Activated CD4-positive, alpha-beta memory T cell treated with anti-CD3 and anti-CD28 coated beads for 36 hours (primary cell): Measurements from ENCODE around the gene PRDM5. TPM values are rescaled to one million over a fixed set of nuclear protein-coding genes. Genes with fewer than 3 reads are reported as not detected.

Experiments used
- CTCF ChIA-PET: fragments of 350-600 bp; sonication (Branson Sonifier 250); formaldehyde crosslinking; loops from one replicate; lab custom pipeline; 2021; ENCODE audit warnings: antibody characterized with exemption, inconsistent platforms; lab: Charles Lee
- POLR2A ChIA-PET: fragments of 350-600 bp; sonication (Branson Sonifier 250); formaldehyde crosslinking; loops from one replicate; lab custom pipeline; 2021; ENCODE audit warnings: antibody characterized with exemption; lab: Charles Lee
- DNase-seq: peaks from one replicate; pipeline ENCODE4 v3.0.0-alpha.2; 2020
- H3K27ac Mint-ChIP-seq: one replicate; pipeline ENCODE4 v1.8.0; 2021; ENCODE audit warnings: mixed read lengths
- H3K27me3 Mint-ChIP-seq: one replicate; pipeline ENCODE4 v1.8.0; 2021; ENCODE audit warnings: mixed read lengths
- H3K36me3 Mint-ChIP-seq: one replicate; pipeline ENCODE4 v1.8.0; 2021; ENCODE audit warnings: mixed read lengths
- H3K4me1 Mint-ChIP-seq: one replicate; pipeline ENCODE4 v1.8.0; 2021; ENCODE audit warnings: low read depth, mixed read lengths
- H3K4me3 Mint-ChIP-seq: one replicate; pipeline ENCODE4 v1.8.0; 2021; ENCODE audit warnings: mild to moderate bottlenecking, mixed read lengths
- H3K9me3 Mint-ChIP-seq: one replicate; pipeline ENCODE4 v1.8.0; 2021; ENCODE audit warnings: mixed read lengths
- intact Hi-C: fragments of 100-400 bp; cut with micrococcal nuclease; formaldehyde crosslinking; loops from one replicate; pipeline ENCODE4 v1.15.1; 2023
- total RNA-seq, 2 experiments: library from RNA; stranded (reverse); gene quantifications; one replicate each; pipeline ENCODE4 v1.2.3, GENCODE V29; 2021

Gene PRDM5
- total RNA-seq, 2 experiments from 2014 or later, result 0.17 TPM

DNA sequence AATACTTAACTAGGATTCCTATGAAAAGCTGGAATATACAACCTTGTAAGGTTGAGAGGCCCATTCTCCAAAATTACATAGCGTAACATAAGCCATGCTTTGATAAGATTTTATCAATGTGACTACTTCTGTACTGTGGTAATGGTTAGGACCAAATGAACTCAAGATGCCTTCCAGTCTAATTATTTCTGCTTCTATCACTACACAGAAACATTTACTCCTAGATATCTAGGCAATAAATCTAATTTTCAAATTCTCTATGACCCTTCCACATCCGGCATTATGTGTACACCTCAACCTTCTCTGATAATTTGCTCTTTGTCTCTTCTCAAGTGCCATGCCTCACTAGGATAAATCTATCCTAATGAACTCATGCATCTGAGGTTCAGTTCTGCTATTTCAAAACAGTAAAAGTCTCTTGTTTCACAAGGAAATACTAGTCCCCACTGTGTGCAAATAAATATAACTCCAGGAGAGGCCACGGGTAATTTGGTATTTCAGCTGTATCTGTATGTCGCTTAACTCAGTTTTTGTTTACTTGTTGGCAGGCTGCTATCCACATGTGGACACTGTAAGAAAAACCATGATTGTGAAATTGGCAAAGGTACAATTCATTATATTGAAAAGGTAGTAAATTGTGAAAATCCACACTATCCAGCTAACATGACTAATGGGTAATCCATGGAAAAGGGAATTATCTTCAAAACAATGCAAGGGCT, 93.3 kb downstream of the PRDM5 start:
- H3K4me1 Mint-ChIP-seq, result no peaks in the 10 kb centered on the region
- ChIA-PET POLR2A (no interaction called here), CTCF (no interaction called here)
- no peak overlapping the region for H3K4me3 Mint-ChIP-seq
- peaks cover 9% of the 10 kb centered on the region for H3K9me3 Mint-ChIP-seq
- intact Hi-C loops, result no loop called here
- no peaks in the 10 kb centered on the region for H3K36me3 Mint-ChIP-seq
- H3K27ac Mint-ChIP-seq, result no peak overlapping the region
- H3K27me3 Mint-ChIP-seq, result peaks cover 4% of the 10 kb centered on the region
- no peak for DNase-seq

DNA sequence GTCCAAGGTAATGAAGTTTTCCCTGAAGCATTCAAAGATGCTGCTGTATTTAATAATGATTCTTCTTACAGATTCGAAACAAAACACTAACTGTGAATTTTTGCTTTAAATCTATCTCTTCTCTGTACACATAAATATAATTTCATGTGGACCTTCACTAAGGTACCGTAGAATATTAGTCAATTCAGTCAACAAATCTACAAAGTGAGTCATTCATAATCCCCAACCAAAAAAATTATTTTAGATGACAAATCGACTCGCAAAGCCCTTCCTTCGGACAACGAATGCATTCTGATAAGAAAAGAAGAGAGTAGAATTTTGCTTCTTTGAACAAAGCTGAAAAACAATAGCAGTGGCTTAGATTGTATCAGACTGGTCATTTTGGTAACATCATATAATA, 95.7 kb downstream of the PRDM5 start:
- no peak for DNase-seq
- ChIA-PET POLR2A (no interaction called here), CTCF (no interaction called here)
- intact Hi-C loops, result no loop called here
- H3K27me3 Mint-ChIP-seq, result peaks cover 4% of the 10 kb centered on the region
- H3K9me3 Mint-ChIP-seq, result no peaks in the 10 kb centered on the region
- no peak overlapping the region for H3K27ac Mint-ChIP-seq
- no peak overlapping the region for H3K4me3 Mint-ChIP-seq
- H3K36me3 Mint-ChIP-seq, result no peaks in the 10 kb centered on the region
- no peaks in the 10 kb centered on the region for H3K4me1 Mint-ChIP-seq

GRCh38 chr4:120826449-120826848, 96.1 kb downstream of the PRDM5 start:
- DNase-seq, result no peak
- Mint-ChIP-seq H3K36me3 (no peaks in the 10 kb centered on the region), H3K27ac (no peak overlapping the region), H3K4me3 (no peak overlapping the region), H3K9me3 (no peaks in the 10 kb centered on the region), H3K27me3 (peaks cover 4% of the 10 kb centered on the region), H3K4me1 (no peaks in the 10 kb centered on the region)
- ChIA-PET POLR2A (no interaction called here), CTCF (no interaction called here)
- intact Hi-C loops, result no loop called here

GRCh38 chr4:120824946-120825345, 97.6 kb downstream of the PRDM5 start:
- H3K27me3 Mint-ChIP-seq, result peaks cover 4% of the 10 kb centered on the region
- ChIA-PET CTCF (no interaction called here), POLR2A (no interaction called here)
- no peaks in the 10 kb centered on the region for H3K36me3 Mint-ChIP-seq
- H3K27ac Mint-ChIP-seq, result no peak overlapping the region
- no peak overlapping the region for H3K4me3 Mint-ChIP-seq
- DNase-seq, result no peak
- peaks cover 4% of the 10 kb centered on the region for H3K4me1 Mint-ChIP-seq
- H3K9me3 Mint-ChIP-seq, result no peaks in the 10 kb centered on the region
- intact Hi-C loops, result no loop called here

- CTCF ChIA-PET, result no interaction called here
- no peak for DNase-seq
- Mint-ChIP-seq H3K9me3 (no peaks in the 10 kb centered on the region), H3K4me3 (no peak overlapping the region), H3K27ac (no peak overlapping the region), H3K27me3 (peaks cover 1% of the 10 kb centered on the region), H3K36me3 (no peaks in the 10 kb centered on the region), H3K4me1 (peaks cover 7% of the 10 kb centered on the region)
- POLR2A ChIA-PET, result no interaction called here
- intact Hi-C loops, result no loop called here
Measured at GRCh38 chr4:120821977-120822376, 100.5 kb downstream of the PRDM5 start.

GRCh38 chr4:120821029-120821428, 101.5 kb downstream of the PRDM5 start:
- Mint-ChIP-seq H3K4me1 (peaks cover 13% of the 10 kb centered on the region), H3K27me3 (peaks cover 1% of the 10 kb centered on the region), H3K27ac (no peak overlapping the region), H3K4me3 (no peak overlapping the region), H3K36me3 (no peaks in the 10 kb centered on the region), H3K9me3 (no peaks in the 10 kb centered on the region)
- POLR2A ChIA-PET, result no interaction called here
- intact Hi-C loops, result no loop called here
- CTCF ChIA-PET, result no interaction called here
- no peak for DNase-seq

GRCh38 chr4:120819805-120820437, 102.6 kb downstream of the PRDM5 start:
- Mint-ChIP-seq H3K36me3 (no peaks in the 10 kb centered on the region), H3K4me1 (peaks cover 13% of the 10 kb centered on the region), H3K4me3 (no peak overlapping the region), H3K9me3 (no peaks in the 10 kb centered on the region), H3K27me3 (peaks cover 1% of the 10 kb centered on the region), H3K27ac (no peak overlapping the region)
- POLR2A ChIA-PET, result interaction anchor here (0.5 kb wide), 1 partner anchor 36 kb away, joined by 3 read pairs; no protein-coding TSS in a partner anchor
- intact Hi-C loops, result no loop called here
- no peak for DNase-seq
- CTCF ChIA-PET, result no interaction called here

DNA sequence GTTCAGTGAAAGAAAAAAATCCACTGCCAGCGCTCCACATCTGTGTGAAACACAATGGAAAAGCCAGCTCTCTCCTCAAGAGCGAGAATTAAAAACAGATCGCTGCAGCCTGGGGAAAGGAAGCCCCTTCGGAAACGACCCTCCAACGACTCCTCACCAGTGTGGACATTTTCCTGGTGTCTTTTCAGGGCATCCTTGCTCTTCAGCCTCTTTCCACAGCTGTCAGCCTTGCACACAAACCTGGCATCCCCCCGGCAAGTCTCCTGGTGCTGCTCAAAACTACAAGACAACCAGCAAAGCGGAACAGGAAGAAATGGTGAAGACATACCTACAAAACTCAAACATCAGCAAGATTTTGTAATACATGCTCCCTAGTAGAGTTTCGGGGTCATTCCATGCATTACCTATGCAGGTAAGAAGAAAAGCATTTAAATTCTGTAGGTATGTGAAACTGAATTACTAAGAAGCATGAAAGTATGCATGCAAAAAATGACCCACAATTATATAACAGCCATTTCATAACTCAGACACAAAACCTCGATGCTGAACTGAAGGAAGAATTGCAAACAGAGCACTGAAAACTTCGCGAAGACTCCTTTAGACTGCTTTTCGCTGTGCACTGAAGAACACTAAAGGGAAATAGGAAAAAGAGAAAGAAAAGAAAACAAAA, 106.1 kb downstream of the PRDM5 start:
- H3K4me1 Mint-ChIP-seq, result peaks cover 13% of the 10 kb centered on the region
- no peaks in the 10 kb centered on the region for H3K9me3 Mint-ChIP-seq
- ChIA-PET CTCF (no interaction called here), POLR2A (no interaction called here)
- peaks cover 2% of the 10 kb centered on the region for H3K27me3 Mint-ChIP-seq
- H3K27ac Mint-ChIP-seq, result no peak overlapping the region
- H3K4me3 Mint-ChIP-seq, result no peak overlapping the region
- intact Hi-C loops, result no loop called here
- DNase-seq, result no peak
- no peaks in the 10 kb centered on the region for H3K36me3 Mint-ChIP-seq

- peaks cover 2% of the 10 kb centered on the region for H3K27me3 Mint-ChIP-seq
- H3K36me3 Mint-ChIP-seq, result no peaks in the 10 kb centered on the region
- no peak for DNase-seq
- intact Hi-C loops, result no loop called here
- H3K4me1 Mint-ChIP-seq, result peaks cover 13% of the 10 kb centered on the region
- CTCF ChIA-PET, result no interaction called here
- H3K9me3 Mint-ChIP-seq, result no peaks in the 10 kb centered on the region
- H3K27ac Mint-ChIP-seq, result no peak overlapping the region
- no peak overlapping the region for H3K4me3 Mint-ChIP-seq
- POLR2A ChIA-PET, result no interaction called here
Measured at GRCh38 chr4:120815361-120815760, 107.2 kb downstream of the PRDM5 start.

GRCh38 chr4:120814886-120815285, 107.6 kb downstream of the PRDM5 start:
- Mint-ChIP-seq H3K27ac (no peak overlapping the region), H3K36me3 (no peaks in the 10 kb centered on the region), H3K4me1 (peaks cover 9% of the 10 kb centered on the region), H3K9me3 (no peaks in the 10 kb centered on the region), H3K4me3 (no peak overlapping the region), H3K27me3 (peaks cover 2% of the 10 kb centered on the region)
- intact Hi-C loops, result no loop called here
- ChIA-PET POLR2A (no interaction called here), CTCF (no interaction called here)
- no peak for DNase-seq

GRCh38 chr4:120812216-120812615, 110.3 kb downstream of the PRDM5 start:
- DNase-seq, result no peak
- peaks cover 2% of the 10 kb centered on the region for H3K27me3 Mint-ChIP-seq
- H3K27ac Mint-ChIP-seq, result no peak overlapping the region
- intact Hi-C loops, result no loop called here
- peaks cover 3% of the 10 kb centered on the region for H3K9me3 Mint-ChIP-seq
- ChIA-PET CTCF (no interaction called here), POLR2A (no interaction called here)
- H3K36me3 Mint-ChIP-seq, result no peaks in the 10 kb centered on the region
- H3K4me3 Mint-ChIP-seq, result no peak overlapping the region
- peaks cover 6% of the 10 kb centered on the region for H3K4me1 Mint-ChIP-seq

- H3K4me3 Mint-ChIP-seq, result no peak overlapping the region
- peaks cover 15% of the 10 kb centered on the region for H3K9me3 Mint-ChIP-seq
- no peaks in the 10 kb centered on the region for H3K36me3 Mint-ChIP-seq
- H3K27me3 Mint-ChIP-seq, result peaks cover 1% of the 10 kb centered on the region
- DNase-seq, result no peak
- no peak overlapping the region for H3K27ac Mint-ChIP-seq
- H3K4me1 Mint-ChIP-seq, result no peaks in the 10 kb centered on the region
- intact Hi-C loops, result no loop called here
- ChIA-PET CTCF (no interaction called here), POLR2A (interaction anchor here (0.7 kb wide), 1 partner anchor 30 kb away, joined by 3 read pairs; no protein-coding TSS in a partner anchor)
Measured at GRCh38 chr4:120809518-120809917, 113.0 kb downstream of the PRDM5 start.
